Endothelial cell of umbilical vein (primary cell): ENCODE data around the gene ZSCAN2.

Source experiments
- CTCF ChIP-seq, 2 donors: IDR thresholded peaks; 1 replicate in 1 of 2; 2 replicates in 1 of 2; pipeline ENCODE4 v1.5.1; 2011; ENCODE audit warnings: low read length in 2 of 2, mild to moderate bottlenecking in 2 of 2, moderate library complexity in 2 of 2, control low read depth in 1 of 2, inconsistent platforms in 1 of 2, low read depth in 1 of 2; ENCODE audit not compliant: insufficient read depth in 1 of 2; ENCODE audit errors: extremely low read depth in 1 of 2
- FOS ChIP-seq: IDR thresholded peaks from 2 replicates; pipeline ENCODE4 v1.6.1; 2011; ENCODE audit warnings: mild to moderate bottlenecking, low read length, moderate library complexity, borderline replicate concordance; ENCODE audit not compliant: insufficient read depth
- JUN ChIP-seq: IDR thresholded peaks from 2 replicates; pipeline ENCODE4 v1.6.1; 2011; ENCODE audit warnings: borderline replicate concordance, low read depth; ENCODE audit not compliant: insufficient read length, insufficient read depth
- POLR2A ChIP-seq: IDR thresholded peaks from 2 replicates; pipeline ENCODE4 v1.6.1; 2012; ENCODE audit warnings: low read depth, mild to moderate bottlenecking, control low read depth, low read length
- POLR2AphosphoS5 ChIP-seq: IDR thresholded peaks from 2 replicates; pipeline ENCODE4 v1.6.1; 2012; ENCODE audit warnings: low read depth, mild to moderate bottlenecking, control low read depth, low read length, moderate library complexity; ENCODE audit not compliant: insufficient read depth

- TF ChIP-seq CTCF (IDR thresholded peaks at IDR 0.05; ENCODE audit: extremely low read depth in 1 of 2, insufficient read depth in 1 of 2, low read depth in 1 of 2, low read length in 2 of 2) (no peak), POLR2AphosphoS5 (no peak), JUN (no peak), FOS (no peak), POLR2A (no peak)
Measured at GRCh38 chr15:84645997-84646396, 45.2 kb downstream of the ZSCAN2 start.
